AG04450 (cell line): ENCODE data around the gene IQCE. TPM values are rescaled to one million over a fixed set of nuclear protein-coding genes. Genes with fewer than 3 reads are reported as not detected.
"Not testable (repeated sequence)": the region's sequence is repeated elsewhere in the genome, so short reads cannot be mapped to it uniquely, and the experiment has no call there.

Experiments
- CTCF ChIA-PET: fragments of 300-600, 350-600 bp; formaldehyde crosslinking; extraction: SDS; loops from one replicate; lab custom pipeline; 2022; ENCODE audit warnings: antibody characterized with exemption, inconsistent platforms; lab: Charles Lee
- POLR2A ChIA-PET: fragments of 350-600 bp; formaldehyde crosslinking; extraction: SDS; loops from one replicate; lab custom pipeline; 2021; ENCODE audit warnings: antibody characterized with exemption, inconsistent platforms; lab: Yijun Ruan, JAX
- DNase-seq: peaks from one replicate; pipeline ENCODE4 v3.0.0-alpha.2; 2011; ENCODE audit warnings: low read depth, low spot score
- H3K27ac ChIP-seq: one replicate; pipeline ENCODE4 v1.5.1; 2012; ENCODE audit warnings: low read depth, low read length, control low read depth
- H3K27me3 ChIP-seq: one replicate; pipeline ENCODE4 v1.6.0; 2012; ENCODE audit warnings: low read length; ENCODE audit not compliant: control insufficient read depth, insufficient read depth
- H3K4me3 ChIP-seq: 2 replicates; pipeline ENCODE4 v1.5.1; 2011; ENCODE audit warnings: mild to moderate bottlenecking, low read depth, low read length, control low read depth
- H3K9me3 ChIP-seq: 2 replicates; pipeline ENCODE4 v1.5.1; 2012; ENCODE audit warnings: low read length; ENCODE audit not compliant: control insufficient read depth, insufficient read depth
- polyA plus RNA-seq: library from polyadenylated mRNA; depleted of rRNA; stranded (reverse); fragments of >200 nt; gene quantifications from 2 replicates; pipeline ENCODE4 v1.2.3, GENCODE V29; 2011
- TF ChIP-seq, protein P1 (sequence below): IDR thresholded peaks from 2 replicates; pipeline ENCODE4 v1.5.1; 2011; ENCODE audit warnings: low read depth, low read length, control low read depth, inconsistent platforms

Gene IQCE
- polyA plus RNA-seq, 1 experiment: 6.8 TPM

GRCh38 chr7:2532199-2532772 is 26.5 kb upstream of the IQCE start:
- H3K27me3 ChIP-seq, CTCF ChIA-PET, H3K27ac ChIP-seq, POLR2A ChIA-PET, H3K4me3 ChIP-seq, DNase-seq, H3K9me3 ChIP-seq: not testable (repeated sequence)

- CTCF ChIA-PET: not testable (repeated sequence)
Observed at GRCh38 chr7:2532816-2533215, 26.0 kb upstream of the IQCE start.

DNA sequence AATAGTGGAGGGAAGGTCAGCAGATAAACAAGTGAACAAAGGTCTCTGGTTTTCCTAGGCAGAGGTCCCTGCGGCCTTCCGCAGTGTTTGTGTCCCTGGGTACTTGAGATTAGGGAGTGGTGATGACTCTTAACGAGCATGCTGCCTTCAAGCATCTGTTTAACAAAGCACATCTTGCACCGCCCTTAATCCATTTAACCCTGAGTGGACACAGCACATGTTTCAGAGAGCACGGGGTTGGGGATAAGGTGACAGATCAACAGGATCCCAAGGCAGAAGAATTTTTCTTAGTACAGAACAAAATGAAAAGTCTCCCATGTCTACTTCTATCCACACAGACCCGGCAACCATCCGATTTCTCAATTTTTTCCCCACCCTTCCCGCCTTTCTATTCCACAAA is 25.2 kb upstream of the IQCE start:
- H3K27me3 ChIP-seq, H3K27ac ChIP-seq, H3K9me3 ChIP-seq, POLR2A ChIA-PET, DNase-seq, CTCF ChIA-PET, H3K4me3 ChIP-seq: not testable (repeated sequence)

More at GRCh38 chr7:2532816-2533215, 26.0 kb upstream of the IQCE start:
- H3K9me3 ChIP-seq, POLR2A ChIA-PET, DNase-seq, H3K27me3 ChIP-seq, H3K4me3 ChIP-seq, H3K27ac ChIP-seq: not testable (repeated sequence)

DNA sequence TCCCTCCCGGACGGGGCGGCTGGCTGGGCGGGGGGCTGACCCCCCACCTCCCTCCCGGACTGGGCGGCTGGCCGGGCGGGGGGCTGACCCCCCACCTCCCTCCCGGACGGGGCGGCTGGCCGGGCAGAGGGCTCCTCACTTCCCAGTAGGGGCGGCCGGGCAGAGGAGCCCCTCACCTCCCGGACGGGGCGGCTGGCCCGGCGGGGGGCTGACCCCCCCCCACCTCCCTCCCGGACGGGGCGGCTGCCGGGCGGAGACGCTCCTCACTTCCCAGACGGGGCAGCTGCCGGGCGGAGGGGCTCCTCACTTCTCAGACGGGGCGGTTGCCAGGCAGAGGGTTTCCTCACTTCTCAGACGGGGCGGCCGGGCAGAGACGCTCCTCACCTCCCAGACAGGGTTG is 24.6 kb upstream of the IQCE start:
- POLR2A ChIA-PET, H3K4me3 ChIP-seq, H3K9me3 ChIP-seq, CTCF ChIA-PET, DNase-seq, H3K27me3 ChIP-seq, H3K27ac ChIP-seq: not testable (repeated sequence)

DNA sequence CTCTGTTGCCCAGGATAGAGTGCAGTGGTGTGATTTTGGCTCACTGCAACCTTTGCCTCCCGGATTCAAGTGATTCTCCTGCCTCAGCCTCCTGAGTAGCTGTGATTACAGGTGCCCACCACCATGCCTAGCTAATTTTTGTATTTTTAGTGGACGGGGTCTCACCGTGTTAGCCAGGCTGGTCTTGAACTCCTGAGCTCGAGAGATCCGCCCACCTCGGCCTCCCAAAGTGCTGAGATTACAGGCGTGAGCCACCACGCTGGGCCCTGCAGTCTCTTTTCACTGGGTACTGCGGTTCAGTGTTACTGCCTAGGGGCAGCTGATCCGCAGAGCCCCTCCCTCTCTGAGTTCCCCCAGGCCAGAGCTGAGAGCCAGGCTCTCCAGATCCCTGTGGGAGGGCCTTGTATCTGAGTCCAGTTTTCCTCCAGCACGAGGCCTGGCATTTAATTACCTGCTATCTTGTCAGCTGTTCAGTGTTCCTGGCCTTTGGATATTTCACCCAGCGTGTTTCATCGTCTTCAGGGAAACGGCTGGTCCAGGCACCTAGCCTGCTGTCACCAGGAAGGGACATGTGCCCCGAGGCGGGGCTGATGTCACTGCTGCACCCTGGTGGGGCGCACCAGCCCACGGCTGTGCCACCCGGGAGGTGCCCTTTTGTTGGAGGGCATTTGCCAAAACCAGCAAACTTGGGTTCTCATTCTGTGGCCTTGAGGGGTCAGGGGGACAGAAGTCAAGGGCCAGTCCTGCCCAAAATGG is 22.7 kb upstream of the IQCE start:
- POLR2A ChIA-PET: interaction anchor here (0.7 kb wide), 2 partner anchors 10 to 140 kb away, joined by 3 to 4 read pairs; no protein-coding TSS in a partner anchor
- CTCF ChIA-PET: not testable (repeated sequence)

DNA sequence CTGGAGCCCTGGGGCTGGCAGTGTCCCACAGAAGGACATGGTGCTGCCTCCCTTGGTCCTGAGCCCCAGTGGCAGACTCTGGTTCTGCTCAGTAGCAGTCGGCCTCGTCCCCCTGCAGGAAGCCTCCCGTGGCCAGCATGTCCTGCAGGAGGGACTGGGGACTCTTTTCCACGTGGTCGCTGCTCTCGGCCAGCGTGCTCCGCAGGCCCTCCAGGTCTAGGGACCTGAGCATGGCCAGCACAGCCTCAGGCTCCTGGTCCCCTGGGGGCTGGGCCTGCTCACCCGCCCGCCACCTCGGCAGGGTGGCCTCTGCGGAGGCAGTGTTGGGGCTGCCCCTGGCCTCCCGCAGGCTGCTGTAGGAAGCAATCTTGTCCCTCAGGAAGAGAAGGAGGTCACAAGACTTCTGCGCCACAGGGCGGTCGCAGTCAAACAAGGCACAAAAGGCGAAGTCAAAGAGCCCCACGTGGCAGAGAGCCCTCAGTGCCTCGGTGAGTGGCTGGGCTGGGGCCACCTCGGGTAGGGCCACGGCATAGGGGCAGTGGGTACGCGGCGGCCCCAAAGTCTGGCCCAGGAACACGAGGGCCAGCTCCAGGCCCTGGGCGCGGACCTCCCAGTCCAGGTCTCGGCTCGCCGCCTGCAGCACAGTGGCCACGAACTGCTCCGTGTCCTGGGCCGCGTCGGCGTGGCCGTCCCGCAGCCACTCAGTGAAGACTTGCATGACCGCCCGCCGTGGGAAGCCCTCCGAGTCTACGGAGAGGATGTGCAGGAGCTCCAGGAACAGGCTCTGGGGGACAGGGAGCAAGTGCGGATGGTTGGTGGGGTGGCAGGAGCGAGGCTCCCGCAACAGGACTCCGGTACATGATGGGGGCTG is 20.6 kb upstream of the IQCE start:
- Histone ChIP-seq H3K27ac (no peak overlapping the region), H3K27me3 (no peaks in the 10 kb centered on the region), H3K9me3 (no peaks in the 10 kb centered on the region; the same call in 1 of the 2 replicates), H3K4me3 (no peak overlapping the region)
- CTCF ChIA-PET: no interaction called here
- POLR2A ChIA-PET: no interaction called here
- DNase-seq: no peak
- TF ChIP-seq, protein P1, sequence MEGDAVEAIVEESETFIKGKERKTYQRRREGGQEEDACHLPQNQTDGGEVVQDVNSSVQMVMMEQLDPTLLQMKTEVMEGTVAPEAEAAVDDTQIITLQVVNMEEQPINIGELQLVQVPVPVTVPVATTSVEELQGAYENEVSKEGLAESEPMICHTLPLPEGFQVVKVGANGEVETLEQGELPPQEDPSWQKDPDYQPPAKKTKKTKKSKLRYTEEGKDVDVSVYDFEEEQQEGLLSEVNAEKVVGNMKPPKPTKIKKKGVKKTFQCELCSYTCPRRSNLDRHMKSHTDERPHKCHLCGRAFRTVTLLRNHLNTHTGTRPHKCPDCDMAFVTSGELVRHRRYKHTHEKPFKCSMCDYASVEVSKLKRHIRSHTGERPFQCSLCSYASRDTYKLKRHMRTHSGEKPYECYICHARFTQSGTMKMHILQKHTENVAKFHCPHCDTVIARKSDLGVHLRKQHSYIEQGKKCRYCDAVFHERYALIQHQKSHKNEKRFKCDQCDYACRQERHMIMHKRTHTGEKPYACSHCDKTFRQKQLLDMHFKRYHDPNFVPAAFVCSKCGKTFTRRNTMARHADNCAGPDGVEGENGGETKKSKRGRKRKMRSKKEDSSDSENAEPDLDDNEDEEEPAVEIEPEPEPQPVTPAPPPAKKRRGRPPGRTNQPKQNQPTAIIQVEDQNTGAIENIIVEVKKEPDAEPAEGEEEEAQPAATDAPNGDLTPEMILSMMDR: no peak

More for the DNA sequence above, 22.7 kb upstream of the IQCE start:
- not testable (repeated sequence) for DNase-seq, H3K4me3 ChIP-seq, H3K27me3 ChIP-seq, H3K9me3 ChIP-seq, H3K27ac ChIP-seq

DNA sequence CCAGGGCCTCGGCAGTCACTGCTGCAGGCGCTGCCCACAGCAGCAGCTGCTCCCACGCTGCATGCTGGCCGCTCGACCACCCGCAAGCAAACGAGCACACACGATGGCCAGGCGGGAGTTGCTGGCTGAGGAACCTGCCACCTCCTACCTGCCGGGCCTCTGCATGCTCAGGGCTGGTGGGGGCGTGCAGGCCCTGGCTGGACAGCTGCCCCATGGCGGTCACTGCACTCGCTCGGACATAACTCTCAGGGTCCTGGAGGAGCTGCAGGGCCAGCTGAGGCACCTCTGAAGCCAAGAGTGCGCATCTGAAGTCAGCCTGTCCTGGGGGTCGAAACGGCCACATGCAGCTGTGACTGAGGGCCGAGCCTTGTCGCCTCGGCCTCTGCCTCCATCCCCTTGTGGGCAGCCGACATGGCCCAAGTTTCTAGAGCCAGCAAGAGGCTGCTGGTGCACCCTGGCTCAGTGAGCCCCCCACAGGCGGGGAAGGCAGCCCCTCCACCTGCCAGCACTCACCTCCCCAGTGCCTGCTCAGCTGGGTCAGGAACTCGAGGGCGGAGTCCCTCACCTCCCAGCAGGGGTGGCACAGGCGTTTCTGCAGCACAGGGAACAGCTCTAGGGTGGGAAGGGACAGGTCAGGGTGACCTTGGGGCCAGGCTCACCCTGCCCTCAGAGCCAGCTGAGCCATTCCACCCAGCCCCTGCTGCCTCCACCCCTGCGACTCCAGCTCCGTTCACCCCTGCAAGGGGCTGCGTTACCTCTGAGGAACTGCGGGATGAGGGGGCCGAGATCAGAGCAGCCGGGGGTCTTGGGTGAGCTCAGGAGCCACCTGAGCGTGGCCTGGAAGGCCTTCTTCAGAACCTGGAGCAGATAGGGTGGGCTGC is 19.5 kb upstream of the IQCE start:
- CTCF ChIA-PET: no interaction called here
- POLR2A ChIA-PET: no interaction called here

More for the DNA sequence above, 19.5 kb upstream of the IQCE start:
- no peaks in the 10 kb centered on the region for H3K27me3 ChIP-seq
- DNase-seq: no peak
- no peak overlapping the region for H3K27ac ChIP-seq
- TF ChIP-seq, protein P1: no peak
- H3K9me3 ChIP-seq: no peaks in the 10 kb centered on the region; the same call in 1 of the 2 replicates
- H3K4me3 ChIP-seq: no peak overlapping the region
